ENCODE results near the gene ZBTB47.

Gene ZBTB47

DNA sequence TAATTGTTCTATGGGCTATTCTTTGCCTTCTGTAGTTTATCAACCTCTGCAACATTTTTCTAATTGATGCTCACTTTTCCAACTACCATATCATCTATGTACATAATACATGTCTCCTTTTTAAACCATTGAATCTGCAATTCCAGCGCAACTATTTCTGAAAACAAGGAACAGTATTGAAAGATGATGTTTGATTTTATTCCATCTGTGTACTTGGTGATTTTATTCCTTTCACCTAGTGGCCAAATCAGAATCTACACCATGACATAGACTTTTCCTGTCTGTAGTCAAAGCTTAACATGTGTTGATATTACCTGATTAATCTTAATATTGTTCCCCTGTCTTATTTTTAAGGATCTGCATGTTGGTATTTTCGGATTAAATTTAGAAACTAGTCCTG is 40.0 kb upstream of the ZBTB47 start:
- no peak overlapping the region for H3K4me3 ChIP-seq (ENCODE audit: low read depth, low read length)
- DNase-seq (ENCODE audit: low read depth) = peak; percentile 41
- TF ChIP-seq CTCF (conservative IDR thresholded peaks at IDR 0.05; ENCODE audit: low read depth, low read length) = peak; percentile 48

DNA sequence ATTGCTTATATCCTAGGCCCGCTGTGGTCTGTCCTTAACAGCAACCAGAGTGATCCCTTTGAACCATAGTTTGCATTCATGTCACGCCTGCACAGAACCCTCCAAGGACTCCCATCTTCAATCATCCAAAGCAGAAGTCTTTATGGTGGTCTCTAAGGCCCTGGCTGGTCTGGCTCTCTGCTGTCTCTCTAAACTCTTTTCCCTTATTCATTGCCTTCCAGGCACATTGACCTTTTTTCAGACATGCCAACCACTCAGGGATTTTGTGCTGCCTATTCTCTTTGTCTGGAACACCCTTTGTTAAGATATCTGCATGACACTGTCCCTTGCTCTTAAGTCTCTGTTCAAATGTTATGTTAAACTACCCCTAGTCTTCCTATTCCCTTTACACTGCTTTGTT is 21.9 kb upstream of the ZBTB47 start:
- H3K4me3 ChIP-seq (ENCODE audit: low read depth, low read length) = no peak overlapping the region
- no peak for DNase-seq (ENCODE audit: low read depth)
- TF ChIP-seq CTCF (conservative IDR thresholded peaks at IDR 0.05; ENCODE audit: low read depth, low read length) = no peak

DNA sequence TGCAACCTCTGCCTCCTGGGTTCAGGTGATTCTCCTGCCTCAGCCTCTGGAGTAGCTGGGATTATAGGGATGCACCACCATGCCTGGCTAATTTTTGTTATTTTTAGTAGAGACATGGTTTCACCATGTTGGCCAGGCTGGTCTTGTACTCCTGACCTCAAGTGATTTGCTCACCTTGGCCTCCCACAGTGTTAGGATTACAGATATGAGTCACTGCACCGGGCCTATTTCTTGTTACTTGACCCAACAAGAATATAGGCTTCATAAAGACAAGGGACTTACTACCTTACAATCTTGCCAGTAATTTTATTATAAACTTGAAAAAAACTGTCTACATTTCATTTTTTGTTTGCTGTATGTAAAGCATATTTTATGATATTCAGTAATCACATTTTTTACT is 21.4 kb upstream of the ZBTB47 start:
- H3K4me3 ChIP-seq (ENCODE audit: low read depth, low read length) = no peak overlapping the region
- peak; percentile 69 for DNase-seq (ENCODE audit: low read depth)
- no peak for TF ChIP-seq CTCF (conservative IDR thresholded peaks at IDR 0.05; ENCODE audit: low read depth, low read length)

- TF ChIP-seq CTCF (conservative IDR thresholded peaks at IDR 0.05; ENCODE audit: low read depth, low read length) = no peak
- peak; percentile 66 for DNase-seq (ENCODE audit: low read depth)
- no peak overlapping the region for H3K4me3 ChIP-seq (ENCODE audit: low read depth, low read length)
These were observed 20.0 kb upstream of the ZBTB47 start for GRCh38 chr3:42633544-42633943.

DNA sequence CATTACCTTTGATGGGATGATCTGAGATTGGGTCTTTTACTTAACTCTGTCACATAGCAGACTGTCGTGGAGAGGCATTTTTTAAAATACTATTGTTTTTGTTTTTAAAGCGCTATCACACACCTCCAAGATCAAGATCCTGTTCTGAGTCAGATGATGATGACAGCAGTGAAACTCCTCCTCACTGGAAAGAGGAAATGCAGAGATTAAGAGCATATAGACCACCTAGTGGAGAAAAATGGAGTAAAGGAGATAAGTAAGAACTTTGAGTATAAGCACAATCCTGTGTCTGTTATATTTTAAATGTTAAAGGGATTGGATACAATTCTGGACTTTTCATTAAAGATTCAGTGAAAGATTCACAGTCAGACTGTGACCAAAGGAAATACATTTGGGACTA is 18.4 kb upstream of the ZBTB47 start:
- H3K4me3 ChIP-seq (ENCODE audit: low read depth, low read length) = no peak overlapping the region
- peak; percentile 39 for TF ChIP-seq CTCF (conservative IDR thresholded peaks at IDR 0.05; ENCODE audit: low read depth, low read length)

DNA sequence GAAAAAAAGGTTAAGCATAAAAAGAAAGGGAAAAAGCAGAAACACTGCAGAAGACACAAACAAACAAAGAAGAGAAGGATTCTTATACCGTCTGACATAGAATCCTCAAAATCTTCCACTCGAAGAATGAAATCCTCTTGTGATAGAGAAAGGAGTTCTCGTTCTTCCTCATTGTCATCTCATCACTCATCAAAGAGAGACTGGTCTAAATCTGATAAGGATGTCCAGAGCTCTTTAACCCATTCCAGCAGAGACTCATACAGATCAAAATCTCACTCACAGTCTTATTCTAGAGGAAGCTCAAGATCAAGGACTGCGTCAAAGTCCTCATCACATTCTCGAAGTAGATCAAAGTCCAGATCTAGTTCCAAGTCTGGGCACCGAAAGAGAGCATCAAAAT is 16.5 kb upstream of the ZBTB47 start:
- H3K4me3 ChIP-seq (ENCODE audit: low read depth, low read length) = no peak overlapping the region
- TF ChIP-seq CTCF (conservative IDR thresholded peaks at IDR 0.05; ENCODE audit: low read depth, low read length) = no peak
- DNase-seq (ENCODE audit: low read depth) = no peak

More for the DNA sequence above, 18.4 kb upstream of the ZBTB47 start:
- DNase-seq (ENCODE audit: low read depth) = peak; percentile 79

DNA sequence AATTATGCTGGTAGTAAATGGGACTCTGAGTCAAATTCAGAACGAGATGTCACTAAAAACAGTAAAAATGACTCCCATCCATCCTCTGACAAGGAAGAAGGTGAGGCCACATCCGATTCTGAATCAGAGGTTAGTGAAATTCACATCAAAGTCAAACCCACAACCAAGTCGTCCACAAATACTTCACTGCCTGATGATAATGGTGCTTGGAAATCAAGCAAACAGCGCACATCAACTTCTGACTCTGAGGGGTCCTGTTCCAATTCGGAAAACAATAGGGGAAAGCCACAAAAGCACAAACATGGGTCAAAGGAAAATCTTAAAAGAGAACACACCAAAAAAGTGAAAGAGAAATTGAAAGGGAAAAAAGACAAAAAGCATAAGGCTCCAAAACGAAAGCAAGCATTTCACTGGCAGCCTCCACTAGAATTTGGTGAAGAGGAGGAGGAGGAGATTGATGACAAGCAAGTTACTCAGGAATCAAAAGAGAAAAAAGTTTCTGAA is 15.1 kb upstream of the ZBTB47 start:
- DNase-seq (ENCODE audit: low read depth) = no peak
- TF ChIP-seq CTCF (conservative IDR thresholded peaks at IDR 0.05; ENCODE audit: low read depth, low read length) = no peak
- no peak overlapping the region for H3K4me3 ChIP-seq (ENCODE audit: low read depth, low read length)

Data from choroid plexus epithelial cell (primary cell).